SU-DHL-6 (cell line): Measurements from ENCODE around the gene ST7L.

ENCODE experiments used
- H2AFZ ChIP-seq: fragments of 200-600 bp; sonication (generic); 2 replicates; pipeline ENCODE4 v1.6.1; 2014; ENCODE audit warnings: low read depth, mild to moderate bottlenecking, moderate library complexity, mixed read lengths, antibody characterized with exemption, low read length; ENCODE audit not compliant: severe bottlenecking
- H3F3A ChIP-seq: fragments of 200-600 bp; shearing (Covaris generic); 2 replicates; pipeline ENCODE4 v1.6.0; 2016; ENCODE audit warnings: antibody characterized with exemption, mild to moderate bottlenecking; ENCODE audit not compliant: insufficient read depth
- H3K27ac ChIP-seq: fragments of 200-600 bp; sonication (generic); 2 replicates; pipeline ENCODE4 v1.5.1; 2016; ENCODE audit warnings: low read depth, mild to moderate bottlenecking, low read length, moderate library complexity, mixed read lengths
- H3K27me3 ChIP-seq: fragments of 200-600 bp; sonication (generic), shearing (Covaris generic); 2 replicates; pipeline ENCODE4 v1.6.0; 2014; ENCODE audit warnings: mild to moderate bottlenecking, low read length
- H3K36me3 ChIP-seq: fragments of 200-600 bp; sonication (generic); 2 replicates; pipeline ENCODE4 v1.6.1; 2014; ENCODE audit warnings: mild to moderate bottlenecking, low read length, mixed read lengths
- H3K4me2 ChIP-seq: fragments of 300-600, 200-600 bp; shearing (Covaris generic), sonication (generic); 2 replicates; pipeline ENCODE4 v1.6.0; 2014; ENCODE audit warnings: low read length, low read depth, mild to moderate bottlenecking; ENCODE audit not compliant: poor library complexity, severe bottlenecking
- H3K4me3 ChIP-seq: fragments of 200-600 bp; sonication (generic); 2 replicates; pipeline ENCODE4 v1.5.1; 2014; ENCODE audit warnings: antibody characterized with exemption, low read length, mild to moderate bottlenecking, mixed read lengths; ENCODE audit not compliant: insufficient read depth, poor library complexity, severe bottlenecking
- H3K79me2 ChIP-seq: fragments of 200-600 bp; sonication (generic); 2 replicates; pipeline ENCODE4 v1.6.1; 2014; ENCODE audit warnings: mild to moderate bottlenecking, low read length, moderate library complexity; ENCODE audit not compliant: insufficient read depth
- H3K9ac ChIP-seq: fragments of 200-600 bp; sonication (generic); 2 replicates; pipeline ENCODE4 v1.7.0; 2014; ENCODE audit warnings: mild to moderate bottlenecking, low read length
- H3K9me2 ChIP-seq: fragments of 200-600 bp; sonication (generic); replicated peaks from 2 replicates; pipeline ENCODE4 v1.6.1; 2014; ENCODE audit warnings: low read length; ENCODE audit not compliant: insufficient read depth
- H3K9me3 ChIP-seq: fragments of 200-600 bp; sonication (generic); 2 replicates; pipeline ENCODE4 v1.6.1; 2014; ENCODE audit warnings: low read length, mixed read lengths; ENCODE audit not compliant: insufficient read depth
- H4K20me1 ChIP-seq: fragments of 200-600 bp; sonication (generic); 2 replicates; pipeline ENCODE4 v1.6.1; 2014; ENCODE audit warnings: low read depth, mild to moderate bottlenecking, antibody characterized with exemption, low read length, moderate library complexity, mixed read lengths
- EZH2phosphoT487 ChIP-seq: fragments of 200-600 bp; sonication (generic), shearing (Covaris generic); conservative IDR thresholded peaks from 2 replicates; pipeline ENCODE4 v1.6.1; 2018; ENCODE audit warnings: mild to moderate bottlenecking, antibody characterized with exemption, low read length, moderate library complexity, mixed read lengths
- TF ChIP-seq, protein P1 (sequence below): fragments of 200-600 bp; sonication (generic); IDR thresholded peaks from one replicate; pipeline ENCODE4 v1.5.1; 2017; ENCODE audit warnings: antibody characterized with exemption, mild to moderate bottlenecking, low read length, moderate library complexity; ENCODE audit not compliant: insufficient read depth, poor library complexity, severe bottlenecking

ST7L gene

DNA sequence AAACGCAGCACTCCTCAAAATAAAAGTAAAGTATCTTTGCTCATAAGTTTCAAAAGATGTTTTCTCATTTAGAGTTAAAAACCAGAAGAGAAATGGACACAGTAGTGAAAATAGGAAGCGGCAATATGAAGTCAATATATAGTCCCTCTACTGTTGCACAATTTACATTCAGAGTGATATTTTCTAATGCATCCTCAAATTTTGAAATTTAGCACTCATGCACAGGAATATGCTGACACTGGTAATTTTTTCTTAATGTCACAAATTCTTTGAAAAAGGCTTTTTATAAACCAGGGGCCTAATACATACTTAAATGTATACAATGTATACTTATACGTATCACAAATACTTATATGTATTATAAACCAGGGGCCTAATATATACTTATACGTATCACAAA lies 19.5 kb downstream of the ST7L start:
- no peaks in the 10 kb centered on the region for H3K36me3 ChIP-seq

DNA sequence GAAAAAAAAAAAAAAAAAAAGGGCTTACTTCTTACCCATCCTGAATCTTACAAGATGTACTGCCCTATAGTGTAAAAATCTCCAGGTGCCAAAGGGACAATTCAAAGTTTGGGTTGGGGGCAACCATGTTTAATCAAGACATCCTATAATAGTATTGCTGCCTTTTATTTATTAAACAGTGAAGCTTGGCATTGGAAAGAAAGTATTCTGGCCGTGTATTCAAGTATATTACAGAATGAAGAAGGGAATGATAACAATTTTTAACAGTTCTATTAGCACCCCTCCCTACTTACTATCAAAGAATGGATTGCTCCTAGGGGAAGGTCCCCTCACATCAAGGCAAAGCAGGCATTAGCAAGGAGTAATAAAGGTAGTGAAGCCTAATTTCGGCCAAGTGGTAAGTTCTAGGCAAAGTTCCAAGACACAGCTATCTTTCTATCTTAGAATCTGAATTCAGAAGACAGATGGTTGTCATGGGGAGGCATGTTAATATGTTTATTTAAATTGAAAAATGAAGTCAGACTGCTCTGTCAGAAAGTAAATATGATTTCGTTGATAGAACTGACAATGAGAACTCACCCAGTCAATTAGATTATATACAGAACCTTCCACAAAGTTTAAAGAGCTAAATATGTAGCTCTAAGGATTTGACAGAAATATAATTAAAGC lies 24.6 kb downstream of the ST7L start:
- H3K27me3 ChIP-seq = no peaks in the 10 kb centered on the region
- TF ChIP-seq EZH2phosphoT487 = no peak
- TF ChIP-seq, protein P1, sequence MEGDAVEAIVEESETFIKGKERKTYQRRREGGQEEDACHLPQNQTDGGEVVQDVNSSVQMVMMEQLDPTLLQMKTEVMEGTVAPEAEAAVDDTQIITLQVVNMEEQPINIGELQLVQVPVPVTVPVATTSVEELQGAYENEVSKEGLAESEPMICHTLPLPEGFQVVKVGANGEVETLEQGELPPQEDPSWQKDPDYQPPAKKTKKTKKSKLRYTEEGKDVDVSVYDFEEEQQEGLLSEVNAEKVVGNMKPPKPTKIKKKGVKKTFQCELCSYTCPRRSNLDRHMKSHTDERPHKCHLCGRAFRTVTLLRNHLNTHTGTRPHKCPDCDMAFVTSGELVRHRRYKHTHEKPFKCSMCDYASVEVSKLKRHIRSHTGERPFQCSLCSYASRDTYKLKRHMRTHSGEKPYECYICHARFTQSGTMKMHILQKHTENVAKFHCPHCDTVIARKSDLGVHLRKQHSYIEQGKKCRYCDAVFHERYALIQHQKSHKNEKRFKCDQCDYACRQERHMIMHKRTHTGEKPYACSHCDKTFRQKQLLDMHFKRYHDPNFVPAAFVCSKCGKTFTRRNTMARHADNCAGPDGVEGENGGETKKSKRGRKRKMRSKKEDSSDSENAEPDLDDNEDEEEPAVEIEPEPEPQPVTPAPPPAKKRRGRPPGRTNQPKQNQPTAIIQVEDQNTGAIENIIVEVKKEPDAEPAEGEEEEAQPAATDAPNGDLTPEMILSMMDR = no peak
- H3K9me3 ChIP-seq = 0 out of 2 replicates have a peak, but pooled peaks cover 8% of the 10 kb centered on the region
- H3K36me3 ChIP-seq = 0 out of 2 replicates have a peak, but pooled peaks cover 7% of the 10 kb centered on the region
- no peaks in the 10 kb centered on the region for H3K9me2 ChIP-seq
- H3K79me2 ChIP-seq = no peaks in the 10 kb centered on the region
- no peak overlapping the region for H3K9ac ChIP-seq
- H4K20me1 ChIP-seq = no peaks in the 10 kb centered on the region
- no peak overlapping the region for H3K4me3 ChIP-seq
- H3K4me2 ChIP-seq = no peak overlapping the region
- no peak overlapping the region for H2AFZ ChIP-seq
- H3F3A ChIP-seq = no peaks in the 10 kb centered on the region
- H3K27ac ChIP-seq = no peak overlapping the region

More for the DNA sequence above, 19.5 kb downstream of the ST7L start:
- H3K4me2 ChIP-seq = no peak overlapping the region
- no peaks in the 10 kb centered on the region for H3K27me3 ChIP-seq
- no peak overlapping the region for H3K4me3 ChIP-seq
- no peak overlapping the region for H3K9ac ChIP-seq
- no peak overlapping the region for H3K27ac ChIP-seq
- no peaks in the 10 kb centered on the region for H3K79me2 ChIP-seq
- no peaks in the 10 kb centered on the region for H3K9me2 ChIP-seq
- TF ChIP-seq, protein P1 = no peak
- TF ChIP-seq EZH2phosphoT487 = no peak
- H2AFZ ChIP-seq = no peak overlapping the region
- H3K9me3 ChIP-seq = no peaks in the 10 kb centered on the region
- no peaks in the 10 kb centered on the region for H4K20me1 ChIP-seq
- no peaks in the 10 kb centered on the region for H3F3A ChIP-seq

DNA sequence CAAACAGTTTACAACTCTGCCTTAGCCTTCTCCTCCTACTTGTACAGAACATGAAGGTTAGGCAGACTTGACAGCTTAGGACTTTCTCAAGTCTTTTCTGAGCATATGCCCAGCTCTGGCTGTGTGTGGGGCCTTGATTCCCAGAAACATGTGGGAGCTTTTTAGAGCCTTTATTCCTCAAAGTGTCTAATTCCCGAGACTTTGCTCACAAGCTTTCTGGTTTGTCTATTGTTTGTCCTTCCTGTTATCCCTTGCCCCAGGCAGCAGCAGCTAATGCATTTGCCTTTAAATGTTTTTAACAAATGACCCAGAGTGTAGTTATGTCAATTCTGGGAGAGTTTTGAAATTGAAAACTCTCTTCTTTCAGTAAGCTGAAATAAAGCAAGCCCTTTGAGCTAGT lies 29.2 kb downstream of the ST7L start:
- H3K36me3 ChIP-seq = 0 out of 2 replicates have a peak, but pooled peaks cover 7% of the 10 kb centered on the region

More for the DNA sequence above, 29.2 kb downstream of the ST7L start:
- Histone ChIP-seq H3F3A (no peaks in the 10 kb centered on the region), H4K20me1 (no peaks in the 10 kb centered on the region), H3K4me3 (no peak overlapping the region), H2AFZ (no peak overlapping the region), H3K27me3 (no peaks in the 10 kb centered on the region), H3K79me2 (no peaks in the 10 kb centered on the region), H3K9me2 (no peaks in the 10 kb centered on the region), H3K27ac (no peak overlapping the region), H3K9me3 (0 out of 2 replicates have a peak, but pooled peaks cover 9% of the 10 kb centered on the region), H3K9ac (no peak overlapping the region), H3K4me2 (no peak overlapping the region)
- TF ChIP-seq EZH2phosphoT487 = no peak
- TF ChIP-seq, protein P1 = no peak
